Measurements from ENCODE around the gene RFC4. TPM values are rescaled to one million over a fixed set of nuclear protein-coding genes. Genes with fewer than 3 reads are reported as not detected.

Gene RFC4
- total RNA-seq, 1 donor from 2014 or later, result 18.1 TPM

DNA sequence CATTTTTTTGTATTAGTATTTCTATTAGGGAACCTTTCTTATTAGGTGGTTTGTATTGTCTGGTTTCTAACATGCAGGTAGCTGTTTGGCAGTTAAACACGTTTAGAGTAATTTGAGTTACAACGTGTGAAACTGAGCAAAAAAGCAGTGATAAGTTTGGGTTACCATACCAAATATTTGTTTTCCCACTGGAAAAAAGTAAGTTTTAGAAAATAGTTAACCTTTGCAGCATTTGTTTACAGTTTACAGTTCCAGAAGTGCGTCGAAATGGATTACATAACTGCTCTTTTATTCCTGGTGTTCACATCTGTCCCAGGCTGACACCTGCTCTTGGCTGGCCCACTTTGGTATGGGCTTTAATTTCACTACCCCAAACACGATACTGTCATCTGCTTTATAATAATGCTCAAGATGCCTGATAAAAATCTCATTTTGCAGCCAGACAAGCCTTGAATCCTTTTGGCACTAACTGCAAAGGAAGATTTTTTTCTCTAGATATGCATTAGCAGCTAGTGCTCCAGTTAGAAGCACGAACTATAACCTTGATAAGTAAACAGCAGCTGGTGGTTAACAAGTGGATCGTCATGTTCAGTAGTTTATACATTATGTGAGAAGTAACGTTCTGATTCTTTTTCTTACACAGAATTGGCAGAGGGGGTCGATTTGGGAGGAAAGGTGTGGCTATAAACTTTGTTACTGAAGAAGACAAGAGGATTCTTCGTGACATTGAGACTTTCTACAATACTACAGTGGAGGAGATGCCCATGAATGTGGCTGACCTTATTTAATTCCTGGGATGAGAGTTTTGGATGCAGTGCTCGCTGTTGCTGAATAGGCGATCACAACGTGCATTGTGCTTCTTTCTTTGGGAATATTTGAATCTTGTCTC lies 17.6 kb downstream of the RFC4 start:
- TF ChIP-seq, protein P1, sequence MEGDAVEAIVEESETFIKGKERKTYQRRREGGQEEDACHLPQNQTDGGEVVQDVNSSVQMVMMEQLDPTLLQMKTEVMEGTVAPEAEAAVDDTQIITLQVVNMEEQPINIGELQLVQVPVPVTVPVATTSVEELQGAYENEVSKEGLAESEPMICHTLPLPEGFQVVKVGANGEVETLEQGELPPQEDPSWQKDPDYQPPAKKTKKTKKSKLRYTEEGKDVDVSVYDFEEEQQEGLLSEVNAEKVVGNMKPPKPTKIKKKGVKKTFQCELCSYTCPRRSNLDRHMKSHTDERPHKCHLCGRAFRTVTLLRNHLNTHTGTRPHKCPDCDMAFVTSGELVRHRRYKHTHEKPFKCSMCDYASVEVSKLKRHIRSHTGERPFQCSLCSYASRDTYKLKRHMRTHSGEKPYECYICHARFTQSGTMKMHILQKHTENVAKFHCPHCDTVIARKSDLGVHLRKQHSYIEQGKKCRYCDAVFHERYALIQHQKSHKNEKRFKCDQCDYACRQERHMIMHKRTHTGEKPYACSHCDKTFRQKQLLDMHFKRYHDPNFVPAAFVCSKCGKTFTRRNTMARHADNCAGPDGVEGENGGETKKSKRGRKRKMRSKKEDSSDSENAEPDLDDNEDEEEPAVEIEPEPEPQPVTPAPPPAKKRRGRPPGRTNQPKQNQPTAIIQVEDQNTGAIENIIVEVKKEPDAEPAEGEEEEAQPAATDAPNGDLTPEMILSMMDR (IDR thresholded peaks at IDR 0.05), result no peak

DNA sequence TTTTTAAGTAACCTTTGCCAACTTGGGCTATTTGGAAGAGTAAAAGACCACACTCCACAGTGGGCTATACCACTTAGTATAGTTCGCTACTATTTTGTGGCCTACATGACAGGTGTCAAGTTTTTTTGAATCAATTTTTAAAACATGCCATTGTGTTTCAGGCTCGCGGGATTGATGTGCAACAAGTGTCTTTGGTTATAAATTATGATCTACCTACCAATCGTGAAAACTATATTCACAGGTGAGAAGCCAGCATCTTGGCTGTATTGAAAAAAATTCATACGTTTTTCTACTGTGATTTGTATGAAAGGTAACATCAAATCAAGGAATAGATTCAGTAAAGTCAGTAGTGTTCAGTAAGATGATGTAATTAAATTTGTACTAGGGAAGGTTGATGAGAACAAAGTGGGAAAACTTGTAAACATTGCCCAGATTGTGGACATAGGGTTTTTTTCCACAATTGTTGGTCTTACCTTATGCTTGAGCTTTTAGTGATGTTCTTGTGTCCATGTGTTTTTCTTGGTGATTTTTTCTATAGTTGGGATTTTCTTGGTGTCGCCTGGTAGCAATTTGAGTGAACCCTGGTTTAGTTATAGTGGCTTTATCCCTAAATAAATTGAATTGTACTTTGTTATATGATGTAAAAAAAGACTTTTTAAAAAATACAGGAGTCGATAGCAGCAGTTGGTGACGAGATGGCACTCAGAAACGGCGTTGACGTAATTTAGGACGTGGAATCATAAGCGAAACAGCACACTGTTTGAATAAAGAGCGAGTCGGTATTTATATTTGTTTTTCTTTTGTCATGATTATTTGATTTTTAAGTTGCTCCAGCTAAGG lies 18.4 kb downstream of the RFC4 start:
- TF ChIP-seq, protein P1 (IDR thresholded peaks at IDR 0.05), result no peak
- Mint-ChIP-seq H3K4me1 (ENCODE audit: unreplicated experiment) (peaks cover 50% of the 10 kb centered on the region), H3K36me3 (ENCODE audit: unreplicated experiment) (peaks cover 61% of the 10 kb centered on the region), H3K27me3 (ENCODE audit: unreplicated experiment) (no peaks in the 10 kb centered on the region), H3K4me3 (ENCODE audit: unreplicated experiment) (peak overlapping the region; percentile 14), H3K27ac (ENCODE audit: unreplicated experiment) (peak overlapping the region; percentile 58), H3K9me3 (ENCODE audit: unreplicated experiment) (no peaks in the 10 kb centered on the region)
- DNase-seq (ENCODE audit: extremely low spot score, unreplicated experiment), result no peak

More for the DNA sequence above, 17.6 kb downstream of the RFC4 start:
- peaks cover 59% of the 10 kb centered on the region for H3K36me3 Mint-ChIP-seq (ENCODE audit: unreplicated experiment)
- H3K4me3 Mint-ChIP-seq (ENCODE audit: unreplicated experiment), result no peak overlapping the region
- DNase-seq (ENCODE audit: extremely low spot score, unreplicated experiment), result no peak
- no peaks in the 10 kb centered on the region for H3K9me3 Mint-ChIP-seq (ENCODE audit: unreplicated experiment)
- peaks cover 50% of the 10 kb centered on the region for H3K4me1 Mint-ChIP-seq (ENCODE audit: unreplicated experiment)
- H3K27ac Mint-ChIP-seq (ENCODE audit: unreplicated experiment), result peak overlapping the region; percentile 59
- H3K27me3 Mint-ChIP-seq (ENCODE audit: unreplicated experiment), result no peaks in the 10 kb centered on the region

DNA sequence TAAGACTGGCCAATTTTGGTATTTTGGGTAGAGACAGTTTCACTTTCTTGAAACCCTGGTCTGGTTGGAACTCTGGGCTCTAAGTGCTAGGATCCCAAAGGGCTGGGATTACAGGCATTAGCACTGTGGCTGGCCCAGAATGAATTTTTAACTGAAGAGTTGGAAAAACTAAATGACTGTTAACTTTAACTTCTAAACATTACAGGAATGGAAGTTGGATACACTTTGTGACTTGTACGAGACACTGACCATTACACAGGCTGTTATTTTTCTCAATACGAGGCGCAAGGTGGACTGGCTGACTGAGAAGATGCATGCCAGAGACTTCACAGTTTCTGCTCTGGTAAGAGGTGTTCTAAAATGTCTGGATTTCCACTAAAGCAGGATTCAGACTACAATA lies 19.4 kb downstream of the RFC4 start:
- Mint-ChIP-seq H3K27me3 (ENCODE audit: unreplicated experiment) (no peaks in the 10 kb centered on the region), H3K27ac (ENCODE audit: unreplicated experiment) (peak overlapping the region; percentile 100), H3K4me1 (ENCODE audit: unreplicated experiment) (peaks cover 55% of the 10 kb centered on the region), H3K9me3 (ENCODE audit: unreplicated experiment) (no peaks in the 10 kb centered on the region), H3K36me3 (ENCODE audit: unreplicated experiment) (peaks cover 61% of the 10 kb centered on the region), H3K4me3 (ENCODE audit: unreplicated experiment) (peak overlapping the region; percentile 39)
- no peak for DNase-seq (ENCODE audit: extremely low spot score, unreplicated experiment)
- TF ChIP-seq, protein P1 (IDR thresholded peaks at IDR 0.05), result no peak

DNA sequence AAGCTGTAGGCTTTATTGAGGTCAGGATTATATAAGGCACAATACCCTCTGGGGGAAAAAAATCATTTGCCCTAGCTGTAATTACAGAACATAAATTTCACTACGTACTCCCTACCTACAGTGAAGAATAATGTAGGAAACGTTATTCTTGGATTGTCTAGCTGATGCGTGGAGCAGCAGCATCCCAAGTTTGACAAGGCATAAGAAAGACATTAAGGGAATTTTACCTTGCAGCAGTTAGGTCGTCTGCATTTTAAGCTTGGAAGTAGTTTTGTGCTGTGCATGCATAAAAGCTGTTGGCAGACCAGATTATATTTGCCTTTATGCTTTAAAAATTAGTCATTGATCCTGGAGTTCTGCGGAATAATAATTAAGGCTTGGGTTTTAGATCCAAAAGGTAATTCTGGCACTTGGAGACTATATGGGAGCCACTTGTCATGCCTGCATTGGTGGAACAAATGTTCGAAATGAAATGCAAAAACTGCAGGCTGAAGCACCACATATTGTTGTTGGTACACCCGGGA lies 20.7 kb downstream of the RFC4 start:
- Mint-ChIP-seq H3K27me3 (ENCODE audit: unreplicated experiment) (no peaks in the 10 kb centered on the region), H3K27ac (ENCODE audit: unreplicated experiment) (peak overlapping the region; percentile 100), H3K4me1 (ENCODE audit: unreplicated experiment) (peaks cover 57% of the 10 kb centered on the region), H3K4me3 (ENCODE audit: unreplicated experiment) (peak overlapping the region; percentile 96), H3K36me3 (ENCODE audit: unreplicated experiment) (peaks cover 61% of the 10 kb centered on the region), H3K9me3 (ENCODE audit: unreplicated experiment) (no peaks in the 10 kb centered on the region)
- TF ChIP-seq, protein P1 (IDR thresholded peaks at IDR 0.05), result no peak
- DNase-seq (ENCODE audit: extremely low spot score, unreplicated experiment), result no peak

Data from osteocyte (in vitro differentiated cells).